Germinal center (tissue), 1 donor: ENCODE results near the gene TAF4.

Experiments used
- DNase-seq: peaks from one replicate; pipeline ENCODE4 v3.0.0; 2012; ENCODE audit warnings: mixed read lengths, low spot score

TAF4 gene

DNA sequence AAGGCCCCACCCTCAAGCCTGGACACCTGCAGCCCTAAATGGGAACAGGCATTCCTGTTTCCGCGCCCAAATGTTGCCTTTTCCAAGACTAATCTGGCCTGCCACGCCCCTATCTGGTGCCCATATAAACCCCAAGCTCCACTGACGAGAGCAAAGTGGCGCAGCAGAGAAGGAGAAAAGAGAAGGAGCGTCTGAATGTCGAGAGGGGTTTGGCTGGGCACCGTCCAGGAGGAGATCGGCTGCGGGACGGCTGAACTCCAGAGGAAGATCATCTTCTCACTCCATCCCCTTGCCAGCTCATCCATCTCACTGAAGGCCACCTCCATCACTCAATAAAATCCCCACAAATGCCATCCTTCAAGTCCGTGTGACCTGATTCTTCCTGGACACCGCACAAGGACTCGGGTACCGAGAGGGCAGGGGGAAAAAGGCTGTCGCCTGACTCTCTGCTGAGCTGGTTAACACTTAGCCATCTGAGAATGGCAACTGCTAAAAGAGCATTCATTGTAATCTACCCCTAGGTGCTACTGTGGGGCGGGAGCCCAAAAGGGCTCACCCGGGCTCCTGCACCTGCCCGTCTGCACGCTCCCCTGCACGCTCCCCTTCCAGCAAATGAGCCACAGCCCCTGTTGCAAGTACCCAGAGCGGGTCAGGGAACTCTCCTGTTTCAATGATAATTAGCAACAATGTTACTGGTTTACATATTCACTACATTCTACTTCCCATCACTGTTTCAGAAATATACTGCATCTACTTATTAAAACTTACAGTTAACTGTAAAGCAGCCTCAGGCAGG, 23.5 kb downstream of the TAF4 start:
- DNase-seq = no peak

DNA sequence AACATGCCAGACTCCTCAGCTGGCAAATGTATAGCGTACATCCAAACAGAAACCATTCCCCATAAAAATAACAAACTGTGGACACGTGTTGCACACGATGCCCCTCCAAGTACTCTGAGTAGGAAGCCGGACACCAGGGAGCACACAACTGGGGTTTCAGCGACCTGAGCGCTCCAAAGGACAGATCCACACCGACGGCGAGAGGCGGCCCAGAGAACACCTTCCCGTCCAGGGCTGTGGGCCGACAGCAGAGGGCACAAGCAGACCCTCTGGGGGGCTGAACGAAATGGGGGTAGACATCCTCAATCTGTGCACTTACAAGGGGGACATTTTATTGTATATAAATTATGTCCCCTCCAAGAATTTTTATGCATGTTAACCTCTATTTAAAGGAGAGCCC, 24.7 kb downstream of the TAF4 start:
- no peak for DNase-seq

DNA sequence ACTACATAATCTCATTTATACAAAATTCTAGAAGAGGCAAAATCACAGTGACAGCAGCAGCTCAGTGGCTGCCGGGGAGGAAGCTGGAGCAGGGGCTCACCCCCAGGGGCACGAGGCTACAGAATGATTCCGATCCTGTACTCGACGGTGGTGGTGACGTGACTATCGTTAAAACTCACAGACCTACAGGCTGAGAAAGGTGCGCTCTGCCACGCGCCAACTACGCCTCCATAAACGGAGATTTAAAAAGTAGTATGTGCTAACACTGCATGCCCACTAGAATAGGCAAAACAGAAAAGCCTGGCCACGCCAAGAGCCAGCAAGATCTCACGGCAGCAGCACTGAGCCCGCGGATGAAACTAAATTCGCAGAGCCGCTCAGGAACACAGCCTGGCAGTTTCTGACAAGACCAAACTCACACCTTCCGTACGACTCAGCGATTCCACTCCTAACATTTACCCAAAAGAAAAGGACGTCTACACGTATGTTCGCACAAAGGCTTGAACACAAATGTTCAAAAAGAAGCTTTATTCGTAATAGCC, 25.2 kb downstream of the TAF4 start:
- DNase-seq = no peak

DNA sequence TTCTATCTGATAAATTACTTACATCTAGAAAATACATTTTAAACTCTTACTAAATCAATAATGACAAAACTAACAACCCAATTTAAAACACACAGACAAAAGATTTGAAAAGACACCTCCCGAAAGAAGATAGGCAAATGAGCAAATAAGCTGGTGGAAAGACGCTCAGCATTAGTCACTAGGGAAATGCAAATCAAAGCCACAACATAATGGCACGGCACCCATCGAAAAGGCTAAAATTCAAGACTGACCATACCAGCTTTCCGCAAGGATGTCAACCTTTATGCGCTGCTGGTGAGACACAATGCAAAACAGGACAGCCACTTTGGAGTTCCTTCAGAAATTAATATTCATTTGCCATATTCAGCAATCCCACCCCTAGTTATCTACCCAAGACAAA, 25.9 kb downstream of the TAF4 start:
- DNase-seq = no peak

DNA sequence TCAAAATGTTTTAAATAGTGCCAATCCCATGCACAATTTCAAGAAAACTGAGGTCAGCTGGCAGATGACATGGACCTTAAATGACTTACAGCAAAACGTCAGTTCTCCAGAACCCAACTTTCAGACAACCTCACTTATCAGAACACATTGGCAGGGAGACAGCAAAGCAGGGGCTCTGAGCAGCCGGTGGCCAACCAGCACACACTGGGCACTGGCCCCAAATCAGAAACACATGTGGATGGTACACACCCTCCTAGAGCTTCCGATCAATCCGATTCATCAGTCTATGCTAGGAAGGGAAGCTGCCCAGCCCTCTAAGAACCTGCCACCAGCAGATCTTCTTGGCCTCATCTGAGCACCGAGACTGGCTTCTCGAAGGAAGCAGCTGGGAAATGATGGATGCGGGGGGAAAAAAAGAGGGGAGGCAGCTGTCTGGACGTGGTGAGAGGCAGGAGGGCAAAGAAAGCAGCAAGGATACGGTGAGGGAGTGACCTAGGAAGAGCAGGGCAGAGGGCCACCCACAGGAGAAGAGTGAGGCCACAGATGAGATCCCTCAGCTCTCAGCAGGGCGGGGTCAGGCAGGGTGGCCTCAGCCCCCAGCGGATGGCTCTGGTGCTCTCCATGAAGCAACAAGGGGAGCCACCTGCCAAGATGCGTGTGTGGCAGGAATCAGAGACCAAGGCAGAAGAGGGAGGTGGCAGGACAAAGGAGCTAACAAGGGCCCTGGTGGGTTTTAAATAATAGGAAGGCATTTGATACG, 32.9 kb downstream of the TAF4 start:
- no peak for DNase-seq

DNA sequence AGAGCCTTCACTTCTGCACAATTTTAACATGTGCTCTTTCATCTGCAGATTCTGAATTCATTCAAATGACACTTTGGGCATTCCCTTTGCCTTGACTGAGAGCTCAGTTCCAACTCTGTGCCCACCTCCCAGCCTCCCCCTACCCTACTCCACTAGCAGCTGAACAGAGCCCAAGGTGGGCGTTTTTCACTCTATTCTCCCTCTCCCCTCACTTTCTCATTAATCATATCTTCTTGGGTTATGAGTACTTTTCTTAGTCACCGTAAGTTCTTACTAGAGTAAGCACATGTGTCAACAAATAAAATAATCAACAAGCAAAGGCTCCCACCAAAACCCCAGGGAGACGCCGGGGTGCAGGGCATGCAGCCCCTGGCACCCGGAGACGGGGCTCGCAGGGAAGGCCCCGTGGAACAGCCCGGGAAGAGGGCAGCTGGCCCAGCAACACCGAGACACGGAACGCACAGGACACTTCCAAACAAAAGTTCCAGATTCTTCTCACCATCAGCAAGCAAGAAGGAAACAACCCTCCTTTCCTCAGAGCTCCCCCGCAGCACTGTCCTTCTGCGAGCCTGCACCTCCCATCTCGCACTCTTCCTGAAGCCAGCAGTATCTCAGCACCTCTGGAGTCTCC, 34.1 kb downstream of the TAF4 start:
- DNase-seq = no peak

DNA sequence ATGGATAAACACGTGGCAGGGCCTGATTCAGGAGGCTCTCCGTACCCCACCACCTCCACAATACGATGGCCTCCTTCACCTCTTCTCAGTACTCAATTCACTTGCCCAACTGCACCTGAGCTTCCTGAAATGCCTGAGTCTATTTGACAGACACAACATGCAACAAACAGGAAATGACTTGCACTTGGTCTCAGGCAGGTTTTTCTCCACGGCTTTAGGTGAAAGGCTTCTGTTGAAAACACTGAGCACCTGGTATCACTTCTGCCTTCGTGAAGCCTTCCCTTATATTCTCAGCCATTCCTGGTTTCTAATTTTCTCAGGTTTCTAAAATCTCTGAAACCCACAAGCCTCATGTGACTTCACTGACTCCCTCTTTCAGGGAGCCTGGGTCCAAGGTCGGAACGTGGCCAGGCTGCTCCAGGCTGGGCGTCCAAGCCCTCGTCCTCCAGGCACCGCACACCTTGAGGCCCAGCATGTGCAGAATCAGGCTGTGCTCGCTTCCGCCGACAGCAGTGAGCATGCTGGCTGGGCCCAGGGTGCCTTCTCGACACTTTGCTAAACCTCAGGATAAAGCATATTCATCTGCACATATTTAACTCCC, 34.7 kb downstream of the TAF4 start:
- DNase-seq = peak; percentile 66

DNA sequence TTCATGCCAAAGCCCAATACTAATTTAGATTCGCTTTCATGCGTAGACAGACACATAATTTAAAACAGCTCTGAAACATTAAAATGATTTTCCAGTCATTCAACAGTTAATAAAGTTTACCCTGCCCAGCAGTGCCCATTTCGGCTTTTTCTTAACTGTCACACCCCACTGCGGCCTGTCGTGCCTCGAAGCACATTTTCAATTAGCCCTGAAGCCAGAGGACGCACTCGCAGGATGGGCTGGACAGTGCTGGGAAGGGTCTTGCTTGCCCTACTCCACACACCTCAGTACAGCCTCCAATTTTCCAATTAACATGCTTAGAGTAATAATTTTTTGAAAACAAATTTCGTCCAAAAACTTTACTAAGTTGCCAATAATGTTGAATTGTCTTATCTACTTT, 35.3 kb downstream of the TAF4 start:
- no peak for DNase-seq

DNA sequence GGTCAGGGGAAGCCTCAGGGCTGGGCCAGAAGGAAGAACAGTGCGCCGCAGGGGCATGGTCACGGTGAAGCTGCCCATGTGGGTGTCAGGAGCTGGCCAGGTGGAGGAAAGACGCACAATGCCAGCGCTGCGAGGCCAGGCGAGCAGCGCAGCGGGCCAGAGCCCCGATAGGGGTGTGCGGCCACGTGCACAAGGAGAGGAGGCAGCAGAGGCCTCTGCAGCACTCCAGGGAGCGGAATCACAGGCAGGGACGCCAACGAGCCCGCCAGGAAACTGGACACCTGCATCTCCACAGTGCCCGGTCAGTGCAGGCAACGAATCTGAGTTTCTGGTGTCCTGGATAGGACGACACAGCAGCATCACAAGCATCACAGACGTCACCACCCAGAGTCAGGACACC, 35.7 kb downstream of the TAF4 start:
- no peak for DNase-seq

DNA sequence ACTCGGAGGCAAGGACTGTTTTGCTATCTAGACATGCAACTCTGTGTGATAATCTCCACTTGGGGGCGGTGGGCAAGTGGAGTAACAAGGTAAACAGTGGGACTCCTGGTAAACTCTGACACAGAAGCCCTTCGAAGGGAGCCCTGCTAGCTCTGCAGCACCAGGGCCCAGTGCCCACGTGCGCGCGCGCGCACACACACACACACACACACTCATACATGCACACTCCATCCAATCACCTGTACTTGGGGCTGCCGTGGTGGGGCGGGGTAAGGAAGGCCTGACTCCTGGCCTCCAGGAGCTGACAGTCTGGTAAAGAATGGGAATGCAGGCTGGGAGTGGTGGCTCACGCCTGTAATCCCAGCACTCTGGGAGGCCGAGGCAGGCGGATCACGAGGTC, 36.4 kb downstream of the TAF4 start:
- DNase-seq = no peak

DNA sequence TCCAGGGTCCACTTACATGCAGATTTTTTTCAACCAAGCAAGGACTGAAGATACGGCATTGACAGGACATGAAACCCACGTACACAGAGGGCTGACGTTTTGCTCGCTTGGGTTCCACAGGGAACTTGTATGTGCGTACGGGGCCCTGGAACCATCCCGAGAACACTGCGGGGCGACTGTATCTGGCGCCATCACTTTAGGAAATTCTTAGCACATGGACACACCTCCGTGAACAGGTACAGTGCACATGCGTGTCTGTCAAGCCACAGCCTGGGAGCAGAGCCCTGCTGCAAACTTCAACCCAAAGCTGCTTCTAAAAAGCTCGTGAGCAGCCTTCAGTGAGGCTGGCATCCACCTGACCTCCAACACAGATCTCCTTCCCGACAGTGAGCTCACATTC, 37.3 kb downstream of the TAF4 start:
- no peak for DNase-seq

DNA sequence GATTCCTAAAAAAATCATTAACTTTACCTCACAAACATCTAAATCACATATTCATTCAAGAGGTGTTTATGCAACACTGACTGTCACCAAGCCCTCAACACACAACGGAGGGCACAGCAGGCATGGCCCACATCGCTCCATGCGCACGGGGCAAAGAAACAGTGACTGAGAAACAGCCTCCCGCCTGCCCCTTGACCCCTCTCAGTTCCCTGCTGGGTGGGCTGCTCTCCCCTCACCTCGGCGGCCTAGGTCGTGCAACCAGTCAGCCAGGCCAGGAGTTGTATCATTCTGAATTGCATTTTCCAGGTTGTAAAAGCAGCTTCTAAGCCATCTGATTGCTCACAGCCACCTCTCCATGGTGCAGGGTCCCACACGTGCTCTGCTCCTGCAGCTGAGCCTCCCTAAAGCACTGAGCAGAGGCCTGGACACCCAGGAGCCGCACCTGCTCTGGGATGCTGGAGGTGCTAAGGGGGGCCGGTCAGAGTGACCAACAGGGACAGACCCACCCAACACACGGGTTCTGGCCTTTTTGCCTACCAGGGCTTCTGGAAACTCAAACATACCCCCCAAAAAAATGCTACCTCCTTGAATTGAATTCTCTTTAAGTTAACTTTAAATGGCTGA, 37.9 kb downstream of the TAF4 start:
- DNase-seq = no peak

DNA sequence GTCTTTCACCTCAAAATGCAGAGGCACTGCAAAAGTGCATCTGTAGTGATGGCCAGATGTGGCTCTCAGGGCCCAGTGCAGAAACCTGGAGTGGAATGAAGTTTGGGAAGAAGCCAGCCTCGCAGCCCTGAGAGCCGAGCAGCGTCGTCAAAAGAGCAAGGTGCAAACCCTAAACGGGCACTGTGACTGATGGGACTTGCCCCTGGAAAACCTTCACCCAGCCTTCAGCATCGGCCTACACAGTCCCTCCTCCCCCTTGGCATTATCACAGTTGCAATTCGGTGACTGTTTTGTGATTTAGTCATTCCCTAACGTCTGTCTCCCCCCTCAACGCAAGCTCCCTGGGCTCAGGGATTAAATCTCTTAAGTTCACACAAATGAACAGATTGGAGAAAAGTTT, 38.6 kb downstream of the TAF4 start:
- no peak for DNase-seq

DNA sequence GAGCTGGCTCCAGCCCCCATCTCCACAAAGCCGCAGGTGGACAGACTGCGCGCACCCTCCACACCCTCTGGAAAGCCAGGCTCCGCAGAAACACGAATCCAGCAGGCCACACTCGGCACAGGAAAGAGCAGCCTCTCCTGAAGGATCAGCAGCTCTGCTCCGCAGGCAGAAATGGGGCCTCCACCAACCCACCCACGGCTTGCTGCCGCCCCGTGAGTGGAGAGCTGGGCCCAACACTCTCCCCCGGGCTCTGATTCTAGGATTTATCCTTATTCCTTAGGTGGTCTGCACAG, 39.2 kb downstream of the TAF4 start:
- no peak for DNase-seq

DNA sequence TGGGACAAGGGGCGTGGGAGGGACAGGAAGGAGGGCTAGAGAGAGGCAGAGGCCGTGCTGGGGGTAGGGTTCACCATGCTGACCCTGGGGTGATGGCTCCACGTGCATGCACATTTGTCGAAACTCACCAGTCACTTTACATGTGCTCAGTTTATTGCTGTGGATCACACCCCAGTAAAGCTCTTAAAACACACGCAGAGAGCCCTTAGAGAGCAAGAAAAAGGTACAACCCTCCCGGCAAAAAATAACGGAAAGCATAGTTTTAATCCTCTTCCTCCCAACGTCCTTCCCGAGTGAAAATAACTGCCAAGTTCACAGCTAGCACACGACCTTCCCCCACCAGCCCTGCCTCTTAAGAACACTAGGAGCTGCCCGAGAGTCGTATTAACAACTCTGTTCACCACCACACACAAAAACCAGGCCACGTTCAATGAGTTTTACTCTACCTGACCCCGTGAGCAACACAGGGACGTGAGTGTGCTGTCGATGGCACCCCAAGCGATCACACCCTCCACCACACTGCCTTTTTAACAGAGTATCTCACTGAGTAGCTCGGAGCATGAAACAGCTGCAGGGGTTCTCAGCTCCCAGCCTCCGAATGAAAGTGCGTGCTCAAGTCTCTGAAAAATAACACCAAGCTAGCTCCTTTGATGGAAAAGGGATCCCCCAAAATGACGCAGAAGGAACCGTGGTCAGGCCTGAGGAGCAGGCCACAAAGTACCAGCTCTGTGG, 39.7 kb downstream of the TAF4 start:
- DNase-seq = no peak

DNA sequence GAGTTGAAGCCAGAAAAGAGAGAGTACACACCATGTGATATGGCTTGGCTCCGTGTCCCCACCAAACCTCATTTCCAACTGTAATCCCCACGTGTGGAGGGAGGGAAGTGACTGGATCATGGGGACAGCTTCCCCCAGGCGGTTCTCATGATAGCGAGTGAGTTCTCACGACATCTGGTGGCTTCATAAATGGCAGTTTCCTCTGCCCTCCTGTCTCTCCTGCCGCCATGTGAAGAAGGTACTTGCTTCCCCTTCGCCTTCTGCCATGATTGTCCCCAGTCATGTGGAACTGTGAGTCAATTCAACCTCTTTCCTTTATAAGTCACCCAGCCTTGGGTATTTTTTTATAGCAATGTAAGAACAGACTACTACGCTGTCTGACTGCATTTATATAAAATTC, 40.3 kb downstream of the TAF4 start:
- DNase-seq = no peak

DNA sequence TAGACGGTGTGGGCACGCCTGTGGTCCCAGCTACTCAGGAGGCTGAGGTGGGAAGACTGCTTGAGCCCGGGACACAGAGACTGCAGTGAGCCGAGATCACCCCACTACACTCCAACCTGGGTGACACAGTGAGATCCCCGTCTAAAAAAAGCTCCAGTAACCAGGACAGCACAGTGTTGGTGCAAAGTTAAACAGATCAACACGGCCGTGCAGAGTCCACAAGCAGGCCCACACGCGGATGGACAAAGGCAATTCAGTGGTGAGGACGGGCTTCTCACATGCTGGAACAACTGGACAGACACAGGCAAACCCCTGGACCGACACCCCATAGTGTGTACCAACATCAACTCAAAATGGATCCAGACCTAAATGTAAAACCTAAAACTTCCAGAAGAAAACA, 41.7 kb downstream of the TAF4 start:
- no peak for DNase-seq

DNA sequence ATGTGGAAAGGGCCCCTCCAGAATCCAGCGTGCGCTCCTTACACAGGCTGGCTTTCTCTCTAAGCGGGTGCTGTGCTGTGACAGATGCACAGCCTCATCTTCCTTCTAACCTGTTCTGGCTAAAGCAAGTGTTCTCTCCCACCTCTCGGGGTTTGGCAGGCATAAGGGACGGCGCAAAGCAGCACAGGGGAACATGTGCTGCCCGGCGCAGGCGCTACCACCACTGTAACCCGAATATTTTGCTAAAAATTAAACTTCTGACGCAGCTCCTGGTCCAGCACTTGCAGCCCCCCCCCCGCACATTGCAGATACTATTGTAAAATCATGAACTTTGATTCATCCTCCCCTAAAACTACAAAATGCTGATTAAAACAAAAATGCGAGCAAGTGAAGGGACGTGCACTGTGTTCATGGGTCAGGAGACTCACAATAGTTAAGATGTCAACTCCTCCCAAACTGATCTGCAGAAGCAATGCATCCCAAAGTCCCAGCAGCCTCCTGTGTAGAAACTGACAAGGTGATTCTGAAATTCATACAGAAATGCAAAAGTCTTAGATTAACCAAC, 43.0 kb downstream of the TAF4 start:
- DNase-seq = no peak

DNA sequence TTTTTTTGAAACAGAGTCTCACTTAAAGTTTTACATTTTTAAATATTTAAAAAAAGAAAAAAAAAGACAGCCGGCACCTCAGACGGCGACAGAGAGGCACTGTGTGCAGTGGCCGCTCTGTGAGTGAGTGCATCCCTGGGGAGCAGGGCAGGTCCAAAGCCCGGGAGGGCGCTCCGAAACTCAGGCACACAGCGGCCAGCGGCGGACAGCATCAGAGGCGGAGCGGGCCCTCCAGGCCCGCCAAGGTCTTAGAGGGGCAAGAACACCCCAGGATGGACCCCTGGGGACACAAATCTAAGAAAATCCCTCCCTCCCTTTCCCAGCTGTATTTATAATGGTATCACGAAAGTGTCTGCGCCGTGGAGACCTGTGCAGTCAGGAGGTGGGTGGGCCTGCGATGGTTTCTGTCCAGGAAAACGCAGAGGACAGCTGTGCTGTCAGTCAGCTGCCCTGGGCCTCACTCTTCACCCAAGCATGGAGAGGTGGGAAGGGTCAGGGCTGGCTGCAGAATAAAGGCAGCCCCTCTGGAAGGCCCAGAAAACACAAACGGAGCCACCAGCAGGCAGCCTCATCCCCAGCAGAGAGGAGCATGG, 43.8 kb downstream of the TAF4 start:
- no peak for DNase-seq

DNA sequence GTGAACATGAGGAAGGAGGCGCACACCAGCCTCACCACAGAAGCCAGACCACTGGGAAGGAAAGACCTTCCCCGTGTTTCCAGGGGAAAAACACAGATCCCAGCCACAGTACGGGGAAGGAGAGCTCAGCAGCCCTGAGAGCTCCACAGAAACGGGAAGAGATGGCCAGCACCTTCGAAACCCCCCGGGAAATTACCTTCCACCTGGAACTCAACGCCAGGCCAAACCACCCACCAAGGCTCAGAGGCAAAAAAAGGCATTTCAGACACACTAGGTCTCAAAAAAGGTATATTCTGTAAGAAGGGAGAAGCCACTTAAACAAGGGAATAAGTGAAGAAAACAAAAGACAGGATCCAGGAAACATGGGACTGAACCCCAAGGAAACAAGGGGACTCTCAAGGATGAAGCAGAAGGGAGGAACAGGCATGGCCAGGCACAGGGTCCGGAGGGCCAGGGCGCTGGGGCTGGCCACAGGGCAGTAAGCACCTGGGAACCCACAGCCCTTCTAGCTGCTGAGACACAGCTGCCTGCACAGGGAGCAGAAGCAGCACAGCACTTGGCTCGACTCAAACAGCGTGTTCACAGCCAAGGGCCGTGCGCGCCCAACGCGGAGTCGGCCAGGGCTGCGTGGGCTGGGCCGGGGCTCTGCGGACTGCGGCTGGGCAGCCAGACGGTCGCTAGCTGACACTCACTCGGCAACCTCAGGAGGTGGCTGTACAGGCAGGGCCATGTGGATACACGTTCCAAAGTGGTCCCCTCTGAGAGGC, 44.6 kb downstream of the TAF4 start:
- no peak for DNase-seq
